ENCODE data around the gene BICDL2.

BICDL2 gene

DNA sequence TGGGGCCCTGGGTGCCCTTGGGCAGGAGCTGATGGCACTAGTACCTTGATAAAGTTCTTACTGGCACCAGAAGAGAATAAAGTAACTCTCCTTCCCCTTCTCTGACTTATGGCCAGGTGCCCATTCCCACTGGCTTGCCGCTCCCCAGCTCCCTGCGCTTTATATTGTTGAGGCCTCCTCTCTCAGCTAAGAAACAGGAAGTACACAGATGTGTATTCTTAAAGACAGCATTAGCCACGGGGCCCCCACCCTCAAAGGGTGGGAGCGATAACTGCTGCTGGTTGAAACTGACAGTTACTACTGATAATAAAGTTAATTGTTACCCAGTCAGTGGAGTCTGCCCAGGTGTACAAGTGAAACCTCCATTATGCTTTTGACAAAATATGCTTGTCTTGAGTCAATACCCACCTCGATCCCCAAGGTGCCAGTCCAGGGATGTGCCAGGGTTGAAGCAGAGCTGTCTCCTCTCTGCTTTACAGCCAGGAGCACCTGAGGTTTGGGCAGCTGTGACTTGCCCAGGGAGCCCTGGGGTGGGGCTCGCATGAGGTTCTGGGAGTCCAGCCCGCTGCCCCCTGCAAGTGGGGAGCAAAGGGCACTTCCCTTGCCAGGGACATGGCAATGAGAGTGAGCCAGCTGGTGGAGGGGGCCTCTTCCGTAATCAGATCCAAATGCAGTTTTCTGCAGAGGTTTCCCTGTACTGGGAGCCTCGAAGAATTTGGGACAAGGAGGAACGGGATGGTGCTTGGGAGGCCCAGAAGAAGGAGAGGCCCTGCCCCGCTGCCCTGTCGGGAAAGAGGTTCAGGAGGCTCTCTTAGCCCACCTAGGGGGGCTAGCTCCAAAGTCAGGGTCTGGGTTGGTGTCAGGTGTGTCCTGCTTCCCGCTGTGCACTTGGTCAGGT is 29.4 kb downstream of the BICDL2 start:
- DNase-seq, result no peak

DNA sequence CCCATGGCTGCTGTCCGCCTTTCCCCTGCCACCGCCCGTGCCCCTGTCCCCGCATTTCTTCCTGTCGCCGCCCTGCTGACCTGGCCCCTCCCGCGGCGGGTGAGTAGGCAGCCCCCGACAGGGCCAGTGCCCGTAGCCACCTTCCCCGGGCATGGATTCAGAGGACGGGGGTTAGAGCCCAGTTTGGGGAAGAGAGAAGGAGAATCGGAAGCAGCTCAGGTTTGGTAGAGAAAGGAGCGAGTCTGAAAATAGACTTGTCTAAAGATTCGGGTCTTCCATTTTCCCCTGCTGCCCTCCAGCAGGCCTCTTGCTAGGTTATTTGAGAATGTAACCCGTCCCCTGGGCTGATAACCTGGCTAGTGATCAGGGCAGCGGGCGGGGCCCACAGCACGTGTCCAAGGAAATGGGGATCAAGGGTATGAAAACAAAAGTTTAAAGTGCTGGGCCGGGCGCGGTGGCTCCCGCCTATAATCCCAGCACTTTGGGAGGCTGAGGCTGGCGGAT is 31.9 kb downstream of the BICDL2 start:
- DNase-seq, result no peak

DNA sequence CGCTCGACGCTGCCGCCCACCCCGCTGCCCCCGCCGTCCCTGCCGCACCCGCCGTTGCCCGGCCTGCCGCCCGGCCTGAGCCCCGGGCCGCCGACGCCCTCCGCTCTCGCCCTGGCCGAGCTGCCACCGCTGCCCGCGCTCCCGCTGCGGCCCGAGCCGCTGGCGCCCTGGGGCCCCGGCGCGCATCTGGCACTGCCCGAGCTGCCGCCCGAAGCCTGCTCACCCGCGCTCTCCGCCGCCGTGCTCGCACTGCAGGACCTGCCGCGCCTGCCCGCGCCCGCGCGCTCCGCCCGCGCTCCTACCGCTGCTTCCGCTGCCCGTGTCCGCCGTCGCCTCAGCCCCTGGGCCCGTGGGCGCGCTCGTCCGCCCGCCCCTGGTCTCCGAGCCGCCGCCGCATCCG is 32.4 kb downstream of the BICDL2 start:
- no peak for DNase-seq

DNA sequence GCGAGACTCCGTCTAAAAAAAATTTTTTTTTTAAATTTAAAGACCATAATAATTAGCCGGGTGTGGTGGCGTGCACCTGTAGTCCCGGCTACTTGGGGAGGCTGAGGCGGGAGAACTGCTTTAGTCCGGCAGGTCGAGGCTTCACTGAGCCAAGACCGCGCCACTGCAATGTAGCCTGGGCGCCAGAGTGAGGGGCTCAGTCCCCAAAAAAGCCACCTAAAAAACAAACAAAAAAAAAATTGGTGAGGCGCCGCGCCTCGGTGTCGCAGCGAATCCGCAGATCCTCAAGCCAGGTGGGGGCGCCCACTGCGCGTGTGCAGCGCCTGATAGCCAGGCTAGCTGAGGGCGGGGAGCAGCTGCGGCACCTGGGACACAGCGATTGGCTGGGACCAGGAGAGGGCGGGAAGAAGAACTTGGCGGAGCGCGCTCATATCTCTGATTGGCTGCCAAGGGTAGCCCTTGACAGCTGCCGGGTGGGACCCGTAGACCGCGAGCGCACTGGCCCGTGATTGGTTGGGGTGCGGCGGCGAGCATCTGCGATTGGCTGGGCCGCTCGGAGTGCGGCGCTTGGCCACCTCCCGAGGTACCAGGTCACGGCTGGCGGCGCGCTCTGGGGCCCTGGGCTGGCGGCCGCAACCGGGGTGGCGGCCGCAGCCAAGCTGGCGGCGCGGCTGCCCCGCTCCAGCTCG is 33.0 kb downstream of the BICDL2 start:
- DNase-seq, result peak; percentile 91

DNA sequence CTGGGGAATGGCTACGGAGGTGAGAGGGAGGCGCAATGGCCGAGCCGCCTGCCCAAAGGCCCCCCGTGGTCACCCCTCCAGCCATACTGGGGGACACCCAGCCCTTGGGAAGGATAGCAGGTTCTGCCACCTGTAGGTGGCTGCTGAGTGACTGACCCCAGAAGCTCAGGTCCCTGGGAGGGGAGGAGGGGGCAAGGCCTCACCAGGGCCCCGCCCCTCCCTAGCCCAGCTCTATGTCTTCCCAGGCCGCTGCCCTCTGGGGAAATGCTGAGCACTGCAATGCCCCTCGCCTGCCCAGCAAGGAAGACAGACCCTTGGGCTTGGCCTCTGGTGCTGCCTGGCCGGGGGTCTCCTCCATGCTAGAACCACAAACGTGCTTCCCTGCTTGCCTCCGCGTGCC is 35.4 kb downstream of the BICDL2 start:
- DNase-seq, result no peak

DNA sequence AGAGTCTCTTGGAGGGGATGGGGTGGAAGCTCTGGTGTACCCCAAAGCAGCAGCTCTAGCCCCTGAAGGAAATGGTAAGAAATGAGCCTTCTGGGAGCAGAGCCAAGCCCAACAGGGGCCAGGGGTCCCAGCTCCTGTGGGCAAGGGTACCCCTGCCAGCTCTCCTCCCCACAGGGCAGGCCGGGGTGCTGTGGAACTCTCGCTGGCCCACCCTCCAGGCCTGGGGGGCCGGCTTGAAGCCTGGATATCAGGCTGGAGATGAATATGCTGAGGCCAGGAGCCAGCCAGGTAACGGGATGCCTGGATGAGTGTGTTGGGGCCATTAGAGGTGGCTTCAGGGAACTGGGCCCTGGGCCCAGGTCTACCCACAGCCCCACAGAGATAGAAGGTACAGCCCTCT is 36.2 kb downstream of the BICDL2 start:
- no peak for DNase-seq

DNA sequence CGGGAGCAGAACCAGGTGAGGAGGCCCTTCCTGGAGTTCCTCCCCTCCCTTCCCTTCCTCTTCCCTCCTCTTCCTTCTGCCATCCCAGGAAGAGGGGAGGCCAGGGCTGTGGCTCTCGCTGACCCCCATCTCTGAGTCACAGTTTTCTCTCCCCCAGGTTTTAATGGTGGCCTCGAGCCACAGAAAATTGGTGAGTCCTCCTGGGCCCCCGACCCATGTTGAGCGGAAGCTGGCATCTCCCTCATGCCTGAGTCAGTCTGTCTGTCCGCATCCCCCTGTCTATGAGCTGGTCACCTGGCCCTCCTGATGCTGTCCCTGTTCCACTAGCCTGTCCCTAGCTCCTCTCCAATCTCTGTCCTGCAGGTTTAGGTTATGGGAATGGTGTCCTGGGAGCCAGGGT is 36.8 kb downstream of the BICDL2 start:
- DNase-seq, result no peak

DNA sequence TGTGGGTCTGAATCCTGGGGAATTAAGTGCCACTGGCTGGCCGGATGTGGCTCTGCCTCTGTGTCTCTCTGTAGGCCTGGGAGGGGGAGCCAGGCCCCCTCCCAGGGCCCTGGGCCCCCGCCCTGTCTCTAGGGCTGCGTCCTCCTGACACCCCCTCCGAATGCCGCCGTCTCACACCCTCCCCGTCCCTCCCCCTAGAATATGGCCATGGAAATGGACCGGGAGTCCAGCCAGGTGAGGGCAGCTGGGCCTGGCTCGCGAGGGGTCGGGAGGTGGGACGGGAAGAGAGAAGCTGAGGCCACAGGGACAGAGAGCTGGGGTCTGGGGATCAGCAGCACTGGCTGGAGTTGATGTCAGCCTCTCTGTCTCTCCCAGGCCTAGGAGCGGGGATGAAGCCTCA is 40.4 kb downstream of the BICDL2 start:
- no peak for DNase-seq

DNA sequence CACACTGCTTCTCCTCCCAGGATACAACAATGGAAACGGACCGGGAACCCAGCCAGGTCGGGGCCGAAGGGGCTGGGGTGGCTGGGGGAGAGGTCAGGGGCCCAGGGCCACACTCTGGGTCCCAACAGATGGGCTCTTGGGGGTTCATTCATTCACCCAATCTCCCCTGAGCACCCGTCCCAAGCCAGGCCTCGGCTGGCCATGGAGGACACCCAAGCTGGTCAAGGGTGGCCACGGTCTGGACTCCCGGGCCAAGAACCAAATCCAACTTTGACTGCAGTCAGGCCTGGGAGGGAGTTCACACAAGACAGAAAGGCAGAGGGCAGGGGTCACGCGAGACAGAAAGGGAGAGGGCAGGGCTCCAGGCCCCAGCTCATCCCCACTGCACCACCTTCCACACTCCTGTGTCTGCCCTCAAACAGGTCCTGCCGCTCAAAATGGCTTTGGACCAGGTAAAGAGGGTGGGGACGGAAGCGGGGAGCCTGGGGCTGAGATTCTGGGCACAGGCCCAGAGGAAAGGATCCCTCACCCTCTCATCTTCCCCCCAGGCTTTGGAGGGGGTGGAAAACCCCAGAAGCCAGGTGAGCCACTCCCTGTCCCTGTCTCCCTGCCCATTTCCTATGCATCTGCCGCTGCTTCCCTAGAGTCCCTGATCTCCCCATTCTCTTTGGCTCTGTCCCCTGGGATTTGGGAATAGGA is 44.2 kb downstream of the BICDL2 start:
- DNase-seq, result no peak

DNA sequence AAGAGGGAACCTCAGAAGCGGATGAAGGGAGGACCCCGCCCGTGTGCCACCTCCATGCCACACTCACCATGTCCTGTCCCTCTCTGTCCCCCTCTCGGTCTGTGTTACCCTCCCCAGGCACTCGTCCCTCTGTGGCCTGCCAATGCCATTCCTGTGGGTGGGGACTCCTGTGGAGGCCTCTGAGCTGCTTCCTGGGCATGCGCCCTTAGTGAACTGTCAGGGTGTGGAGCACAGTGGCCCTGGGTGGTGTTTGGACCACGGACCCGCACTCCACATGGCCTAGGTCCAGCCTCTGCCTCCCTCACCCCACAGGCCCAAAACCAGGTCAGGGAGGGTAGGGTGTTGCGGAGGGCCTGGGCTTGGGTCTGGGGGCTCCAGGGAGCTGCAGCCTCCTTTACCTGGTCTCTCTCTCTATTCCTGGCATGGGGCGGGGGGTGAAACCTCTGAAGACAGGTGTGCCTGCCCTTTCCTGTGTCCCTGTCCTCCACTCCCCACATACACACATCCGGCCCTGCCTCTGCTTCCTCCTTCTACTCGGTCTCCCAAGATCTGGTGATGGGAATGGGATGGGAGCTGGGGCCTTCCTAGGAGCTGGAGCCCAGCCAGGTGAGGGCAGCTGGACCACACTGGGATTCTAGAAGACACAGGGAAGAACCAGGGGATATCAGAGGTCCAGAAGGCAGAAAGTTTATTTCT is 45.0 kb downstream of the BICDL2 start:
- no peak for DNase-seq

DNA sequence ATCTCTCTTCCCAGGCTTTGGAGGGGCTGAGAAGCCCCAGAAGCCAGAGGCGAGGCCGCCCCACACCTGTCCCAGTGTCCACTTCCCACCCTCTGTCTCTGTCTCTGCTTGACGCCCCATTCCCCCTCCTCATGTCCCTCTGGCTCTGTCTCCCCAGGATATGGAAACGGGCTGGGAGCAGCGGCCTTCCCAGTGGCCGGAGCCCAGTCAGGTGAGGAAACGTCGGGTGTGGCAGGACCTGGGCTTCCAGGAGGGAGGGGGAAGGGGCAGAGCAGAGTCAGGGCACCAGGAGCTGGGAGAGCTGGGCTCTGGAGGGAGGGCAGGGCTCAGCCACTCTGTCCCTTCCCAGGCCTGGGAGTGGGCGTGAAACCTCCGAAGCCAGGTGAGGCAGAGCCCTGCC is 45.9 kb downstream of the BICDL2 start:
- DNase-seq, result no peak

DNA sequence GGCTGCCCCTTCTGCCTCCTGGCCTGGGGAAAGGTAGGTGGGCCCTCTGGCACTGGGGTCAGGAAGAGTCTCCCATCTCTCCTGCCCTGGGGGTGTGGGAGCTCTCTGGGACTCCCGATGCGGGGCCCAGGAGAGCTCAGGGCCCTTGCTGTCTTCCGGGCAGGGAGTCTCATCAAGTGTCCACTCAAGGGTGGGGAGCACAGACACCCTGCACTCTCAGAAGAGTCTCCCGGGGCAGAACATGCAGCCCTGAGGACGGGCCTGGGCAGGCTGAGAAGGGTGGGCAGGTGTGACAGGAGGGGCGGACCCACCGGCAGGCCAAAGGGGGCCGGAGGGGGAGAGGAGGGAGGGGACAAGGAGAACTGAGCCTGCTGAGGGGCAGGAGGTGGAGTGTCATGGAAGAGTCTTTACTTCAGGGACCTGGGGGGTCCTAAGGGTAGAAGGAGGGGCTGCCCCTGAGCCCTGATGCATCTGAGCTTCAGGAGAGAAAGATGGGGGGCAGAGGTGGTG is 48.1 kb downstream of the BICDL2 start:
- DNase-seq, result no peak

DNA sequence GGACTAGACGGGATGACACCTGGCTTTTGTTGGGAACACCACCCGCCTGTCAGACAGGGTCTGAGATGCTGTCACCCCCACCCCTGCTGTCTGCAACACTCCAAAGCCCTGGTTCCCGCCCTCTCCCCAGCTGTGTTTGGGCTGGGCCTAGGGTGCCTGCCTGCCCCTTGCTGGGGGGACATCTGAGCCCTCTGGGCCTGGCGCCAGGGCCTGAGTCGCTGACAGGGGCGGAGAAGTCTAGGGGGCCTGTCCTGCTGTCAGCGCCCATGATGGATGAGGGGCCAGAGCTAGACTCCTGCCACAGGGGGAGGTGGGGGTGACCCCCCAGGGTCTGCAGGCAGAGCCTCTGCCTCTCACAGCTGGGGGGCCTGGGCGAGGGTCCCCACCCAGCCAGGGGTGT is 48.9 kb downstream of the BICDL2 start:
- DNase-seq, result no peak

DNA sequence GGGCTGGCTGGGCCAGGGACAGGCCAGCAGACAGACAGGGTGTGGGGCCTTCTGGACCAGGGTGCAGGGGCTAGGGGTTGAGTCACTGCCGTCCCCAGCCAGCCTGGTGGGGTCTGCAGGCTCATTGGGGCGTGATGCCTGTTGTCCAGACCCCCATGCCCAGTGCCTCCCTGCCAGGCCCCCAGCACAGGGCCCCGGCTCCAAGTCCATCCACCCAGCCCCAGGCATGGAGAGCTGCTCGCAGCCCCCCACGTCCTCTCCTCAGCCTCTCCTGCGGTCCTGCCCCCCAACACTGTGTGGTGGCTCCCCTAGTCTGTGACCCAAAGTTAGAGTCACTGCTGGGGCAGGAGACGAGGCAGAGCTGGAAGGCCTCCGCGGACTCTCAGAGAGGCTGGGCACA is 49.5 kb downstream of the BICDL2 start:
- DNase-seq, result no peak

DNA sequence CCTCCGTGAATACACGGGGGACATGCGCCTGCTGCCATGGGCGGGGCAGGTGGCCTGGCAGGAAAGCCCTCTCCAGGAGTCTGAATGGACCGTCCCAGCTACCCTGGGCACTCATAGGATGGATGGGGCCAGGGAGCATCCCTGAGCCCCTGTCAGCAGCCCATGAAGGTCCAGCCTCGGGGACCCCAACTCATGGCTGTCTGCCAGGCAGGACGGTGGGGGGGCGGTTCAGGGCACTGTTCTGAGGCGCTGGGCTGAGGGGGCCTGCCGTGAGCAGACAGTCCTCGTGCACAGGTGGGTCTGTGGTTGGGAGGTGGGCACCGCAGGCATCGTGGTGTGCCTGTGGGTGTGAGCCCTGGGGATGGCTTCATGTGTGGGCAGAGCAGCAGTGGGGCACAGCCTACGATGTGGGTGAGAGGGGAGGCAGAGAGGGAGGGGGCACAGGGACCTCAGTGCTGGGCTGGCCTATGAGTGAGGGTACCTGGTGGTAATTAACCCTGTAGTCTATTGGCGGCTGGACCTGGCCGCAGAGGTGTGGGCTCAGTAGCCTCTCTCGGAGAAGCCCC is 50.0 kb downstream of the BICDL2 start:
- no peak for DNase-seq

DNA sequence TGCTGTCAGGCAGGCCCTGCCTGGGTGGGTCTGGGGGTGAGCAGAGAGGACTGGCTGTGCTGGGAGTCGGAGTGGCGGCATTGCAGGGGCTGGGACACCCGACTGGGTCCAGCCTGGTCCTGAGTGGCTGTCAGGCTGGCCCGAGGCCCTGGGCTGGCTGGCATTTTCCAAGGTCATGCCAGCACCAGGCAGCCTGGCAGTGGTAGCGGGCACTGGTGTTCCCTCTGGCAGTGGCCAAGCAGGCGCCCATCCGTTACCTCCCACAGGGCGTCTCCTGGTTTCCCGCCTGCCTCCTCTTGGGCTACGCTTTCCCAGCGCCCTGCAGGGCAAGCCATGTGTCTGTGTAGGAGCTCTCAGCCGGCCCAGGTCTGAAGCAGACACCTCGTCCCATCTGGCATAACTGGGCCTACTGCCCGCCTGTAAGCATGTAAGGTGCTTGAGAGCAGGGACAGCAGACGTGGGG is 50.8 kb downstream of the BICDL2 start:
- no peak for DNase-seq

DNA sequence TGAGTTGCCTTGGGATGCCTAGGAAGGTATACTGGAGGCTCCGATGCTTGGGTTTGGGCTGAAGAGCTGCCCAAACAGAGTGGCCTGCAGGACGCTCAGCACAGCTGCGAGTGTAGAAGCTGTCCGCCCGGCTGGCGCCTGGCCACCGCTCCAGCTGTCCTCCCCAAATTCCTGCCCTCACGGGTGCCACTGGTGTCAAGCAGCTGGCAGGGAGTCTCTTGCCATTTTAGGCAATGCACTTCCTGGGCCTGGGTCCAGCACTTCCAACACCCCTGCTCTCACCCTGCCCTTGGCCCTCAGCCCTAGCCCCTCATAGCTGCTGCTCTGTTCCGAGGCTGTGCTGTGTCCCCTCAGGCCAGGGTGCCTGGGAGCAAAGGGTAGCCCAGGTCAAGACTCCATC is 51.3 kb downstream of the BICDL2 start:
- no peak for DNase-seq

DNA sequence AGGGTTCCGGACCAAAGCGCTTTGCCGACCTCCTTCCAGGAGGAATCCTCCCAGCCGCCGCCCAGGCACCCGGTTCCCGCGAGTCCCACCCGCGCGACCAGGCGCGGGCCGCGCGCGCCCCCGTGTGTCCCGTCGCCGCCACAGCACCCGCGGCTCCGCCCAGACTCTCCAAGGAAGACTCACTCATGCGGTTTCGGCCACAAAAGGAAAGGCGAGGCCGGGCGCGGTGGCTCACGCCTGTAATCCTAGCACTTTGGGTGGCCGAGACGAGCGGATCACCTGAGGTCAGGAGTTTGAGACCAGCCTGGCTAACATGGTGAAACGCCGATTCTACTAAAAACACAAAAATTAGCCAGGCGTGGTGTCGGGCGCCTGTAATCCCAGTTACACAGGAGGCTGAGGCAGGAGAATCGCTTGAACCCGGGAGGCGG is 53.0 kb downstream of the BICDL2 start:
- DNase-seq, result peak; percentile 34

DNA sequence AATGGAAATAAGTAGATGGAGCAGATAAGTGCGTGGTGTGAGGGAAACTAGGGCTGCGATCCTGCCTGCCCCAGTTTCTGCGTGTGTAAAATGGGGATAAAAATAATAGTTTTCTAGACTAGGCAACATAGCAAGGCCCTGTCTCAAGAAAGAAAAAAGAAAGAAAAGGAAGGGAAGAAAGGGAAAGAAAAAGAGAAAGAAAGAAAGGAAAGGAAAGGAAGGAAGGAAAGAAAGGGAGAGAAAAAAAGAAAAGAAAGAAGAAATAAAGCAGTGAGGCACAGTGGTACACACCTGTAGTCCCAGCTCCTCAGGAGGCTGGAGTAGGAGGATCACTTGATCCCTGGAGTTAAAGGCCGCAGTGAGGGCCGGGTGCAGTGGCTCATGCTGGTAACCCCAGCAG is 54.3 kb downstream of the BICDL2 start:
- no peak for DNase-seq

DNA sequence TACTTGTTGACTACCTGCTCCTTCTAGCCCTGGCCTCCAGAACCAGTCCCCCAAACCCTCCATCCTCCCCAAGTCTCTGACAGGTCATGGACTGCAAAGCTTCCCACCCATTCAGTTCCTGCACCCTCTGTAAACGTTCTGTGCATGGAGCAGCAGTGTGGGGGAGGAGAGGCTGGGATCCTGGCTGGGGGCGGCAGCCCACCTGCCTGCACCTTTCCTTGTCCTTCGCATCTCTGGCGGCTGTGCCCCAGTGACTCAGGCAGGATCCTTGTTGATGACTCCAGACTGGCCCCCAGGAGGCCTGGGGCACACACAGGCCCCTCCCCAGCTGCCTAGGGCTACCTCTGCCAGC is 54.9 kb downstream of the BICDL2 start:
- DNase-seq, result no peak

DNA sequence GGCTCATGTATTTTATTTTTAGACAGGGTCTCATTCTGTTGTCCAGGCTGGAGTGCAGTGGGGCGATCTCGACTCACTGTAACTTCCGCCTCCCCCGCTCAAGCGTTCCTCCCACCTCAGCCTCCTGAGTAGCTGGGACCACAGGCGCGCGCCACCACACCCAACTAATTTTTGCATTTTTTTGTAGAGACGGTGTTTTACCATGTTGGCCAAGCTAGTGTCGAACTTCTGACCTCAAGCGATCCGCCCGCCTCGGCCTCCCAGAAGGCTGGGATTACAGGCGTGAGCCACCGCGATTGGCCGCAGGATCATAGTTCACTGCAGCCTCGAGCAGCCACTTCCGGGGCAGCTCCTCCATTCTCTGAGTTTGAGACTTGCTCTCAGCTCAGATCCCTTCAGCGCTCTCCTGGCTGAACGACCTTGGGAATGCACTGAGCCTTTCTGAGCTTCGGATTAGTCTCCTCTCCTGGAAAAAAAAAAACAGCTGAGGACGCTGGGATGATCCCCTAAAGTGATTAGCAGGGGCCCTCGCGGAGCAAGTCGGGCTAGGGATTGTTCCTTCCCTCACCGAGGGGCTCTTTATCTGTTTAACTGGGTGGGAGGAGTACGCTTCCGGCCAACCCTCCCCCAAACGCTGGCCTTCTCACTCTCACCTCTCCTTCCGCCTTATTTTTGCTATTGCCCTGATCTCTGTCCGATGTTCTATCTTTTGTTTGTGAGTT is 55.4 kb downstream of the BICDL2 start:
- DNase-seq, result no peak

All from NCI-H748 treated with DMSO at 0.1 percent for 48 hours (cell line).